Measurements from ENCODE around the gene GINS1. TPM values are rescaled to one million over a fixed set of nuclear protein-coding genes. Genes with fewer than 3 reads are reported as not detected.
A peak's percentile ranks its signal among the peaks of the same experiment; 100 is the strongest.

GINS1 gene
- total and polyA plus RNA-seq, 2 of the 13 experiments (the other 11 are each of a cell fraction or from before 2014, with no cell fraction given): 14.6 to 59.9 TPM

DNA sequence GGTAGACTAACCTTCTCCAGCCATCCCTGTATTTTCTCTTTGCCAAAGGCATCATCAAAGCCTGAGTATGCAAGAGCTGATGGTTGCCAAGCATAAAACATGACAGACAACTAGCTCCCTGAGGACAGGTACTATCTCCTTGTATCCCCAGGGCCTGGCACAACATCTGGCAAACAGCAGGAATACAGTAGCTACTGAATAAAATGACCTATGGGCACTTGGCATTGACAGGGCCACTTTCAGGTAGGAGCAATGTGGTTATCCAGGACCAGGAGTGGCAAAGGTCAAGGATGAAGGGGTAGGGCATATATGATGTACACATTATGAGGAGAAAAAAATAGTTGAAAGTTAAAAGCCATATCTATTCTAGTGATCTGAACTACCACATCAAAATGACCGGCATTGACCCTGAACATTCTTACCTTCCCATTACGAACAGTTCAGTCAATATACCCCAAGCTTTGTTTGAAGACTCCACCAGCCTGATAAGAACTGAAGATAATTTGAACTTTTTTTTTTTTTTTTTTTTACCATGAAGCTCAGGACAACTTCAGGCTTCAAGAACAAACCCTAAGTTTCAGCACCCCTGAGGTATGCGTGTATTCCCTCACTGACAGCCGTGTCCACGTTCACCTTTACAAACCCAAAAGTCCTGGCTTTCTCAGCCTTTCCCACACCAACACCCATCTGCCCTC, 29.1 kb upstream of the GINS1 start (continued):
- no peak for TF ChIP-seq ZC3H13 (CRISPR knock-in tag; IDR thresholded peaks at IDR 0.05)
- TF ChIP-seq, protein P1, sequence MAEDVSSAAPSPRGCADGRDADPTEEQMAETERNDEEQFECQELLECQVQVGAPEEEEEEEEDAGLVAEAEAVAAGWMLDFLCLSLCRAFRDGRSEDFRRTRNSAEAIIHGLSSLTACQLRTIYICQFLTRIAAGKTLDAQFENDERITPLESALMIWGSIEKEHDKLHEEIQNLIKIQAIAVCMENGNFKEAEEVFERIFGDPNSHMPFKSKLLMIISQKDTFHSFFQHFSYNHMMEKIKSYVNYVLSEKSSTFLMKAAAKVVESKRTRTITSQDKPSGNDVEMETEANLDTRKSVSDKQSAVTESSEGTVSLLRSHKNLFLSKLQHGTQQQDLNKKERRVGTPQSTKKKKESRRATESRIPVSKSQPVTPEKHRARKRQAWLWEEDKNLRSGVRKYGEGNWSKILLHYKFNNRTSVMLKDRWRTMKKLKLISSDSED (CRISPR knock-in tag; IDR thresholded peaks at IDR 0.05): no peak
- no peak for TF ChIP-seq ZNF879 (CRISPR knock-in tag; IDR thresholded peaks at IDR 0.05)
- TF ChIP-seq ZNF839 (CRISPR knock-in tag; IDR thresholded peaks at IDR 0.05; ENCODE audit: borderline replicate concordance): no peak
- TF ChIP-seq, protein P2, sequence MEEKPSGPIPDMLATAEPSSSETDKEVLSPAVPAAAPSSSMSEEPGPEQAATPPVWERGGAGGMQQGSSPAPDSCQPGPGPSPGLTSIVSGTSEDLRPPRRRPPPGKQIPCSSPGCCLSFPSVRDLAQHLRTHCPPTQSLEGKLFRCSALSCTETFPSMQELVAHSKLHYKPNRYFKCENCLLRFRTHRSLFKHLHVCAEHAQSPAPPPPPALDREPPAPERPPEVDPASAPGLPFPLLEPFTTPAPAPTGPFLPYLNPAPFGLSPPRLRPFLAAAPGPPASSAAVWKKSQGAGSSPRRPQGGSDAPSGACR (CRISPR knock-in tag; IDR thresholded peaks at IDR 0.05): 0 out of 2 replicates have a peak, but pooled peaks have one; percentile 63
- TF ChIP-seq TAF15 (IDR thresholded peaks at IDR 0.05; ENCODE audit: low read depth, low read length, poor library complexity, severe bottlenecking): no peak
- TF ChIP-seq MTF2 (CRISPR knock-in tag; IDR thresholded peaks at IDR 0.05; ENCODE audit: borderline replicate concordance): no peak
- TF ChIP-seq JARID2 (CRISPR knock-in tag; IDR thresholded peaks at IDR 0.05; ENCODE audit: insufficient replicate concordance): no peak
- TF ChIP-seq EZH2 (conservative IDR thresholded peaks at IDR 0.05; ENCODE audit: low read depth, low read length): no peak
- TF ChIP-seq ZNF607 (CRISPR knock-in tag; IDR thresholded peaks at IDR 0.05; ENCODE audit: borderline replicate concordance): no peak
- no peak for TF ChIP-seq GTF2F1 (IDR thresholded peaks at IDR 0.05; ENCODE audit: low read length)
- TF ChIP-seq RFXAP (CRISPR knock-in tag; IDR thresholded peaks at IDR 0.05; ENCODE audit: borderline replicate concordance): no peak
- TF ChIP-seq GZF1 (CRISPR knock-in tag; IDR thresholded peaks at IDR 0.05): no peak
- TF ChIP-seq IRX3 (CRISPR knock-in tag; IDR thresholded peaks at IDR 0.05; ENCODE audit: borderline replicate concordance, low read depth): no peak
- peak; percentile 6; the same call in 1 of the 2 replicates for TF ChIP-seq NFYB (CRISPR knock-in tag; IDR thresholded peaks at IDR 0.05)
- no peak for TF ChIP-seq MAFK (conservative IDR thresholded peaks at IDR 0.05 in 1 of 2, IDR thresholded peaks at IDR 0.05 in 1 of 2; ENCODE audit: low read length in 2 of 2)
- TF ChIP-seq, protein P3, sequence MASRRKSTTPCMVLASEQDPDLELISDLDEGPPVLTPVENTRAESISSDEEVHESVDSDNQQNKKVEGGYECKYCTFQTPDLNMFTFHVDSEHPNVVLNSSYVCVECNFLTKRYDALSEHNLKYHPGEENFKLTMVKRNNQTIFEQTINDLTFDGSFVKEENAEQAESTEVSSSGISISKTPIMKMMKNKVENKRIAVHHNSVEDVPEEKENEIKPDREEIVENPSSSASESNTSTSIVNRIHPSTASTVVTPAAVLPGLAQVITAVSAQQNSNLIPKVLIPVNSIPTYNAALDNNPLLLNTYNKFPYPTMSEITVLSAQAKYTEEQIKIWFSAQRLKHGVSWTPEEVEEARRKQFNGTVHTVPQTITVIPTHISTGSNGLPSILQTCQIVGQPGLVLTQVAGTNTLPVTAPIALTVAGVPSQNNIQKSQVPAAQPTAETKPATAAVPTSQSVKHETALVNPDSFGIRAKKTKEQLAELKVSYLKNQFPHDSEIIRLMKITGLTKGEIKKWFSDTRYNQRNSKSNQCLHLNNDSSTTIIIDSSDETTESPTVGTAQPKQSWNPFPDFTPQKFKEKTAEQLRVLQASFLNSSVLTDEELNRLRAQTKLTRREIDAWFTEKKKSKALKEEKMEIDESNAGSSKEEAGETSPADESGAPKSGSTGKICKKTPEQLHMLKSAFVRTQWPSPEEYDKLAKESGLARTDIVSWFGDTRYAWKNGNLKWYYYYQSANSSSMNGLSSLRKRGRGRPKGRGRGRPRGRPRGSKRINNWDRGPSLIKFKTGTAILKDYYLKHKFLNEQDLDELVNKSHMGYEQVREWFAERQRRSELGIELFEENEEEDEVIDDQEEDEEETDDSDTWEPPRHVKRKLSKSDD (CRISPR knock-in tag; IDR thresholded peaks at IDR 0.05; ENCODE audit: low read depth): no peak; the same call in 1 of the 2 replicates
- TF ChIP-seq, protein P4, sequence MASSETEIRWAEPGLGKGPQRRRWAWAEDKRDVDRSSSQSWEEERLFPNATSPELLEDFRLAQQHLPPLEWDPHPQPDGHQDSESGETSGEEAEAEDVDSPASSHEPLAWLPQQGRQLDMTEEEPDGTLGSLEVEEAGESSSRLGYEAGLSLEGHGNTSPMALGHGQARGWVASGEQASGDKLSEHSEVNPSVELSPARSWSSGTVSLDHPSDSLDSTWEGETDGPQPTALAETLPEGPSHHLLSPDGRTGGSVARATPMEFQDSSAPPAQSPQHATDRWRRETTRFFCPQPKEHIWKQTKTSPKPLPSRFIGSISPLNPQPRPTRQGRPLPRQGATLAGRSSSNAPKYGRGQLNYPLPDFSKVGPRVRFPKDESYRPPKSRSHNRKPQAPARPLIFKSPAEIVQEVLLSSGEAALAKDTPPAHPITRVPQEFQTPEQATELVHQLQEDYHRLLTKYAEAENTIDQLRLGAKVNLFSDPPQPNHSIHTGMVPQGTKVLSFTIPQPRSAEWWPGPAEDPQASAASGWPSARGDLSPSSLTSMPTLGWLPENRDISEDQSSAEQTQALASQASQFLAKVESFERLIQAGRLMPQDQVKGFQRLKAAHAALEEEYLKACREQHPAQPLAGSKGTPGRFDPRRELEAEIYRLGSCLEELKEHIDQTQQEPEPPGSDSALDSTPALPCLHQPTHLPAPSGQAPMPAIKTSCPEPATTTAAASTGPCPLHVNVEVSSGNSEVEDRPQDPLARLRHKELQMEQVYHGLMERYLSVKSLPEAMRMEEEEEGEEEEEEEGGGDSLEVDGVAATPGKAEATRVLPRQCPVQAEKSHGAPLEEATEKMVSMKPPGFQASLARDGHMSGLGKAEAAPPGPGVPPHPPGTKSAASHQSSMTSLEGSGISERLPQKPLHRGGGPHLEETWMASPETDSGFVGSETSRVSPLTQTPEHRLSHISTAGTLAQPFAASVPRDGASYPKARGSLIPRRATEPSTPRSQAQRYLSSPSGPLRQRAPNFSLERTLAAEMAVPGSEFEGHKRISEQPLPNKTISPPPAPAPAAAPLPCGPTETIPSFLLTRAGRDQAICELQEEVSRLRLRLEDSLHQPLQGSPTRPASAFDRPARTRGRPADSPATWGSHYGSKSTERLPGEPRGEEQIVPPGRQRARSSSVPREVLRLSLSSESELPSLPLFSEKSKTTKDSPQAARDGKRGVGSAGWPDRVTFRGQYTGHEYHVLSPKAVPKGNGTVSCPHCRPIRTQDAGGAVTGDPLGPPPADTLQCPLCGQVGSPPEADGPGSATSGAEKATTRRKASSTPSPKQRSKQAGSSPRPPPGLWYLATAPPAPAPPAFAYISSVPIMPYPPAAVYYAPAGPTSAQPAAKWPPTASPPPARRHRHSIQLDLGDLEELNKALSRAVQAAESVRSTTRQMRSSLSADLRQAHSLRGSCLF (CRISPR knock-in tag; IDR thresholded peaks at IDR 0.05; ENCODE audit: borderline replicate concordance): no peak
- TF ChIP-seq, protein P5, sequence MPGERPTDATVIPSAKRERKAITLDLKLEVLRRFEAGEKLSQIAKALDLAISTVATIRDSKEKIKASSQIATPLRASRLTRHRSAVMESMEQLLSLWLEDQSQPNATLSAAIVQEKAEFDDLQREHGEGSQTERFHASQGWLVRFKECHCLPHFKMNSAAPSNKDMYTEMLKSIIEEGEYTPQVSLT (CRISPR knock-in tag; IDR thresholded peaks at IDR 0.05; ENCODE audit: borderline replicate concordance, low read depth): no peak

Measured in HepG2 (cell line).